Loucy (cell line): ENCODE data around the gene PP2D1.

ENCODE experiments used
- EZH2phosphoT487 ChIP-seq: fragments of 200-600 bp; IDR thresholded peaks from 2 replicates; pipeline ENCODE4 v1.6.1; 2018; ENCODE audit warnings: antibody characterized with exemption, mild to moderate bottlenecking, moderate library complexity, borderline replicate concordance
- TF ChIP-seq, protein P1 (sequence below): fragments of 200-600 bp; sonication (generic); conservative IDR thresholded peaks from 2 replicates; pipeline ENCODE4 v1.5.1; 2014; ENCODE audit warnings: mild to moderate bottlenecking, antibody characterized with exemption, low read length

DNA sequence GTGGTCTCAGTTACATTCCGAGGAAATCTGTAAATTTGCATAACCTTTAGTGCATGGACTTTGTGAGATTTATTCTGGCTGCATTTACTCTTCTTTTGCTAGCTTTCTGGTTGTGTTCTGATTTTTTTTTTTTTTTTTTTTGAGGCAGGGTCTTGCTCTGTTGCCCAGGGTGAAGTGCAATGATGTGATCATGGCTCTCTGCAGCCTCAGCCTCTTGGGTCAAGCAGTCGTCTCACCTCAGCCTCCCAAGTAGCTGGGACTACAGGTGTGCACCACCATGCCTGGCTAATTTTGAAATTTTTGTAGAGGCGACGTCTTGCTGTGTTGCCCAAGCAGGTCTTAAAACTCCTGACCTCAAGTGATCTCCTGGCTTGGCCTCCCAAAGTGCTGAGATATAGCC lies 52.6 kb downstream of the PP2D1 start:
- TF ChIP-seq, protein P1, sequence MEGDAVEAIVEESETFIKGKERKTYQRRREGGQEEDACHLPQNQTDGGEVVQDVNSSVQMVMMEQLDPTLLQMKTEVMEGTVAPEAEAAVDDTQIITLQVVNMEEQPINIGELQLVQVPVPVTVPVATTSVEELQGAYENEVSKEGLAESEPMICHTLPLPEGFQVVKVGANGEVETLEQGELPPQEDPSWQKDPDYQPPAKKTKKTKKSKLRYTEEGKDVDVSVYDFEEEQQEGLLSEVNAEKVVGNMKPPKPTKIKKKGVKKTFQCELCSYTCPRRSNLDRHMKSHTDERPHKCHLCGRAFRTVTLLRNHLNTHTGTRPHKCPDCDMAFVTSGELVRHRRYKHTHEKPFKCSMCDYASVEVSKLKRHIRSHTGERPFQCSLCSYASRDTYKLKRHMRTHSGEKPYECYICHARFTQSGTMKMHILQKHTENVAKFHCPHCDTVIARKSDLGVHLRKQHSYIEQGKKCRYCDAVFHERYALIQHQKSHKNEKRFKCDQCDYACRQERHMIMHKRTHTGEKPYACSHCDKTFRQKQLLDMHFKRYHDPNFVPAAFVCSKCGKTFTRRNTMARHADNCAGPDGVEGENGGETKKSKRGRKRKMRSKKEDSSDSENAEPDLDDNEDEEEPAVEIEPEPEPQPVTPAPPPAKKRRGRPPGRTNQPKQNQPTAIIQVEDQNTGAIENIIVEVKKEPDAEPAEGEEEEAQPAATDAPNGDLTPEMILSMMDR = no peak
- TF ChIP-seq EZH2phosphoT487 = no peak
